HG03175 (cell line): ENCODE data around the gene COLGALT1.
"Not testable (repeated sequence)": the region's sequence is repeated elsewhere in the genome, so short reads cannot be mapped to it uniquely, and the experiment has no call there.

Experiments
- ATAC-seq: cut with Tn5 transposase; IDR thresholded peaks from one replicate; pipeline ENCODE4 v1.9.1; 2021; ENCODE audit warnings: mild to moderate bottlenecking, moderate library complexity; ENCODE audit not compliant: unreplicated experiment

Gene COLGALT1

DNA sequence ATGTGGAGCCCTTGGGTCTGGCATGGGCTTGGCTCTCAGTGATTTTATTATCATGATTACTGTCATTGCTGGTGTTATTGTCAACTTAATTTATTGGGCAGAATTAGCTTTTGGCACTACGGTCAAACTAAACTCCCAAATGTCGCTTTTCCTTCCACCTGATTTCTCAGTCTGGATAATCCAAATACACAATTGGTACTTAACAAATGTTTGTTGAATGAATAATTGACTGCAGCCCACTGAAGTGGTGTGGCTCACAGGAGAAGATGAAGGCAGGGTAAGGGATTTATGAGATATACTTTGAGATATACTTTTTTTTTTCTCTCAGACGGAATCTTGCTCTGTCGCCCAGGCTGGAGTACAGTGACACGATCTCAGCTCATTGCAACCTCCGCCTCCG lies 1.5 kb downstream of the COLGALT1 start:
- ATAC-seq: no peak

DNA sequence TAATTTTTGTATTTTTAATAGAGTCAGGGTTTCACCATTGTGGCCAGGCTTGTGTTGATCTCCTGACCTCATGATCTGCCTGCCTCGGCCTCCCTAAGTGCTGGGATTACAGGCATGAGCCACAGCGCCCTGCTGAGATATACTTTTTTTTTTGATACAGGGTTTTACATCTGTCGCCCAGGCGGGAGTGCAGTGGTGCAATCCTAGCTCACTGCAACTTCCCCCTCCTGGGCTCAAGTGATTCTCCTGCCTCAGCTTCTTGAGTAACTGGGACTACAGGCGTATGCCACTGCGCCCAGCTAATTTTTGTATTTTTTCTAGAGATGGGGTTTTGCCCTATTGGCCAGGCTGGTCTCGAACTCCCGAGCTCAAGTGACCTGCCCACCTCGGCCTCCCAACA lies 2.0 kb downstream of the COLGALT1 start:
- ATAC-seq: no peak

DNA sequence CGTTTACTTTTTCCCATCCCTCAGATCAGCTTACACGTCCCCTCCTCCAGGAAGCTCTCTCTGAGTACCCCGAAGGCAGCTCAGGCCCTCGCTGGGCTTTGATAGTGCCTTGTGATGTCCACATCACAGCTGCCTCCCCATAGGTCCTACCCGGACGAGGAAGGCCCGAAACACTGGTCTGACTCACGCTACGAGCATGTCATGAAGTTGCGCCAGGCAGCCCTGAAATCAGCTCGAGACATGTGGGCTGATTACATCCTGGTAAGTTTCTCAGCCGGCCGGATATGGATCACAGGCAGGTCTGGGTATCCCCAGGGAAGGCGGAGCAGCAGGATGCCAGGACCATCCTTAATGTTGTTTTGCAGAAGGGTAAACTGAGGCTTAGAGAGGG lies 4.8 kb downstream of the COLGALT1 start:
- ATAC-seq: no peak

DNA sequence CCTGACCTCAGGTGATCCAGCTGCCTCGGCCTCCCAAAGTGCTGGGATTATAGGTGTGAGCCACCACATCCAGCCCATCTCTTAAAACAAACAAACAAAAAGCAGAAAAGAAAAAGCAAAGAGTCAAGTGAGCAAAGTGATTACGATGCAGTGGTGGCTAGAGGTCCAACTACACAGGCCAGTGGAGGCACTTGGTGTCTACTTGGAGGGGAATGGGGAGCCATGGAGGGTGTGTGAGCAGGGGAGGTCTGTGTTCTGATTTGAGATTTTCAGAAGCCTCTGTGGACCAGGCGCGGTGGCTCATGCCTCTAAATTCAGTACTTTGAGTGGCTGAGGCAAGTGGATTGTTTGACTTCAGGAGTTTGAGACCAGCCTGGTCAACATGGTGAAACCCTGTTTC lies 6.6 kb downstream of the COLGALT1 start:
- no peak for ATAC-seq

DNA sequence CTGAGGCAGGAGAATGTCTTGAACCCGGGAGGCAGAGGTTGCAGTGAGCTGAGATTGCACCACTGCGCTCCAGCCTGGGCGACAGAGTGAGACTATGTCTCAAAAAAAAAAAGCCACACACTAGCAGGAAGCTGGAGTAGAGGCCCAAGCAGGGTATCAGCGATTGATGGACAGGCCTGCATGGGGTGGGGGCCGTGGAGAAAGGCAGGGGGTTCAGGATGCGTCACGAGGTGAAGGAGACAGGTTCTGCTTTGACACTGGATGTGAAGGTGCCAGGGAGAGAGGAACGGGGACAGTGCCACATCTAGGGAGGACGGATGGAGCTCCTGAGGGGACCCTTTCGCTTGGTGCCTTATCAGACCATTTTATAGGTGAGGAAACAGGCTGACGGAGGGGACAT lies 7.1 kb downstream of the COLGALT1 start:
- no peak for ATAC-seq

DNA sequence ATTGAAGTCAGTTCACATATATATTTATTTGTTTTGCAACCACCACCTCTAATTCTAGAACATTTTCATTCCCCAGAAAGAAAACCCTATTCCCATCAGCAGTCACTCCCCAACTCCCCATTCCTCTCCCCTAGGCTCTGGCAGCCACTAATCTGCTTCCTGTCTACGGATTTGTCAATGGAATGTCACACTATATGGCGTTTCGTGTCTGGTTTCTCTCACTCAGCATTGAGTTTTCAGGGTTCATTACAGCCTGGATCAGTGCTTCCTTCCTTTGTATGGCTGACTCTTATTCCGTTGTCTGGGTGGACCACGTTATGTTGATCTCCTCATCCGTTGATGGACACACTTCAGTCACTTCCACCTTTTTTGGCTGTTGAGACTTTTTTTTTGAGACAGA lies 9.3 kb downstream of the COLGALT1 start:
- no peak for ATAC-seq

DNA sequence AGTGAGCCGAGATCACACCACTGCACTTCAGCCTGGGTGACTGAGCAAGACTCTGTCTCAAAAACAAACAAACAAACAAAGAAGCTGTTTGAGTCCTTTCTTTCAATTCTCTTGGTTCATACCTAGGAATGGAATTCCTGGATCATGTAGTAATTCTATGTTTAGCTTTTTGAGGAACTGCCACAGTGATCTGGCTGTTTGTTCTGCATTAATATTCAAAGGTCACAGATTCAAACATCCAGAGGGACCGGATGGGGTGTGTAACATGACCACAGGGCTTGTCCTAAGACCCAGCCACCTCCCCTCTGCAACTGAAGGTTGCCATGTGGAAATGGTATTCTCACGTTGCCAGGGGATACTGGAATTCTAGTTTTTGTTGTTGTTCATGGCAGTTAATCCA lies 10.2 kb downstream of the COLGALT1 start:
- ATAC-seq: no peak

DNA sequence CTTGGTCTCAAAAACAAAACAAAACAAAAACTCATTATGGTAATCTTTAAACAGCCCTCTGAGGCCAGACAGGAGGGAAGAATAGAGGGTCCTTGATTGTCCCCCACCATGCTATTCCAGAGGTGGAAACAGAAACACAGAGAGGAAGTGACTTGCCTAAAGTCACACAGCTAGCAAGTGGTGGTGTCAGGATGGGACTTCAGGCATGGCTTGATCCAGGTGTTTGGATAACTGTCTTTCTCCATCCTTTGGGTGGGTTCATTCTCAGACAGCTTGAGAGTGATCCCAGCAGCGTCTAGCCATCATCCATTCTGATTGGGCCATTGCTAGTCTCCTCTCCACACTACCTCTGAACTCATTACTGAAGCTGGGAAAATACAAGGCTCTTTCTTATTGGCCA lies 12.5 kb downstream of the COLGALT1 start:
- ATAC-seq: no peak

DNA sequence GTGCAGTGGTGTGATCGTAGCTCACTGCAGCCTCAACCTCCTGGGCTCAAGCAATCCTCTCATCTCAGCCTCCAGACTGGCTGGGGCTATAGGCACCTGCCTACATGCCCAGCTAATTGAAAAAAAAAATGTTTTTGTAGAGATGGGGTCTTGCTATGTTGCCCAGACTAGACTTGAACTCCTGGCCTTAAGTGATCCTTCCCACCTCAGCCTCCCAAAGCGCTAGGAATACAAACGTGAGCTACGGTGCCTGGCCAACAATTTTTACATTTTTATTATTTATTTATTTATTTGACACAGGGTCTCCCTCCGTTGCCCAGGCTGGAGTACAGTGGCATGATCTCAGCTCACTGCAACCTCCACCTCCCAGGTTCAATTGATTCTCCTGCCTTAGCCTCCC lies 14.8 kb downstream of the COLGALT1 start:
- ATAC-seq: not testable (repeated sequence)

DNA sequence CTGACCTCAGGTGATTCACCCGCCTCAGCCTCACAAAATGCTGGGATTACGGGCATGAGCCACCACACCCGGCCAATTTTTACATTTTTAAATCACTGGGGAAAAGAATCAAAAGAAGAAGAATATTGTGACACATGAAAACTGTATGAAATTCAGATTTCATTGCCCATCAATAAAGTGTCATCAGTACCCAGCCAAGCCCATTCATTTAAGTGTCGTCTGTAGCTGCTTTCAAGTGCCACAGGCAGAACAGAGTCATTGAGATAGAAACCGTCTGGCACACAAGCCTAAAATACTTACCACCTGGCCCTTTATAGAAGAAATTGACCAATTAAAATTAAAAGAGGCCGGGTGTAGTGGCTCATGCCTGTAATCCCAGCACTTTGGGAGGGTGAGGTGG lies 15.3 kb downstream of the COLGALT1 start:
- no peak for ATAC-seq

DNA sequence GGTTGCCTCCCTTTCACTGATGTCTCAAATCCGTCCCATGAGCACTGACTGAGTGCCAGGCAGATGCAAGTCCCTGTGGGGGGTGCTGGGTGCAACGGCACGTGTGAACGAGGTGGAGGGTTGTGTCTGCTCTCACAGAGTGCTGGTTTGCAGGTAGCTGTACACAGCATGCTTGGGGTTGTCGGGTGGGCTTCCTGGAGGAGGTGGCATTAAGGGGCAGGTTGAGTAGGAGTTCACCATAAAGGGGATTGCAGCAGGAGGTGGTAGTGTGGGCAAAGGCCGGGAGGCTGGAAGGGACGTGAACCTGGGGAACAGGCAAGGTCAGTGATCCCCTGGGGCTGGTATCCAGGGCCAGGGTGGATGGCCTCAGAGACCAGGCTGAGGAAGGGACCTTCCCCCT lies 17.2 kb downstream of the COLGALT1 start:
- ATAC-seq: no peak

DNA sequence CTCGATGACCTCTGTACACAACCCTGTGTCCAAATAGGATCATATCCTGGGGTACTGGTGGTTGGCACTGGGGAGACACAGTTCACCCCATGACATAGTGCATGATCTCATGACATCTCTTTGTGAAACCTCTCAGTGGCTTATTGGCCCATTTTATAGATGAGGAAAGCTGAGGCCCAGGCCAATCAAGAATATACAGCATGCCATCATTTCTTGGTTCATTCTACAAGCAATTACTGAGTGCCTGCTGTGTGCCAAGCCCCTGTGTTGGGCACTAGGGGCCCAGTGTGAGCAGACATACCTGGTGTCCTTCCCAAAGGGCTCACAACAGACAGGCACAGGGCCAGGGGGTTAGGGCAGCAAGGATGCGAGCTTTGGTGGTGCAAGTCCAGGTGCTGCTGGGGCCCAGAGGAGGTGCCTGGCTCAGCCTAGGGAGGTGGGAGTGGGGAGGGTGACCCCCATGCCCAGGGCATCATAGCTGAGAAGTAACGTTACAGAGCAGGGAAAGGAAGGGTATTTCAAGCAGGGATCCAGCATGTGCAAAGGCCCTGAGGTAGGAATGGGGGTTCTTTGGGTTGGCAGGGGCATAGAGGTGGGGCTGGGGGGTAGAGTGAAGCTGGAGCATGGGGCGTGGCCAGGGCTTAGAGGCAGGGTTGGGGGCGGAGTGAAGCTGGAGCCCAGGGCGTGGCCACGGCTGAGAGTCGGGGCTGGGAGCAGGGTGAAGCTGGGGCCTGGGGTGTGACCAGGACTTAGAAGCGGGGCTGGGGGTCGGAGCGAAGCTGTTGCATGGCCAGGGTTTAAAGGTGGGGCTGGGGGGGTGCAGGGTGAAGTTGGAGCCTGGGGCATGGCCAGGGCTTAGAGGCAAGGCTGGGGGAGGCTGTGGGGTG lies 20.7 kb downstream of the COLGALT1 start:
- ATAC-seq: no peak

DNA sequence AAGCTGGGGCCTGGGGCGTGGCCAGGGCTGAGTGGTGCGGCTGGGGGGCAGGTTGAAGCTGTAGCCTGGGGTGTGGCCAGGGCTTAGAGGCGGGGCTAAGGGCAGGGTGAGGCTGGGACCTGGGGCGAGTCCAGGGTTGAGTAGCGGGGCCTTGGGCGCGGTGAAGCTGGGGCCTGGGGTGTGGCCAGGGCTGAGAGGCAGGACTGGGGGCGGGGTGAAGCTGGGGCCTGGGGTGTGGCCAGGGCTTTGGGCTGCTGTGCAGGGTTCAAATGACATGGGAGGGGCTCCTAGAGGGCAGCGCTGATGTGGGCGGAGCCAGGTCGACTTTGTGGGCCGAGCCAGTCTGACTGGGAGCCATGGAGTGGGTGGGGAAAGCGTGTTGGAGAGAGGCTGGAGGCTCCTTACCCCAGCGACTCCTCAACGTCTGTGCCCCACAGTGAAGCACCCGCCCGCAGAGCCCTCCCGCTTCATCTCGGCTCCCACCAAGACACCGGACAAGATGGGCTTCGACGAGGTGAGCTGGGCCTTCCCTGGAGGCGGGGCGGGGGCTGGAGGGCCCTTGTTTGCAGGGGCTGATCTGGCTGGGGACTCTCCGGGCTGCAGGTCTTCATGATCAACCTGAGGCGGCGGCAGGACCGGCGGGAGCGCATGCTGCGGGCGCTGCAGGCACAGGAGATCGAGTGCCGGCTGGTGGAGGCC lies 21.5 kb downstream of the COLGALT1 start:
- ATAC-seq: no peak

DNA sequence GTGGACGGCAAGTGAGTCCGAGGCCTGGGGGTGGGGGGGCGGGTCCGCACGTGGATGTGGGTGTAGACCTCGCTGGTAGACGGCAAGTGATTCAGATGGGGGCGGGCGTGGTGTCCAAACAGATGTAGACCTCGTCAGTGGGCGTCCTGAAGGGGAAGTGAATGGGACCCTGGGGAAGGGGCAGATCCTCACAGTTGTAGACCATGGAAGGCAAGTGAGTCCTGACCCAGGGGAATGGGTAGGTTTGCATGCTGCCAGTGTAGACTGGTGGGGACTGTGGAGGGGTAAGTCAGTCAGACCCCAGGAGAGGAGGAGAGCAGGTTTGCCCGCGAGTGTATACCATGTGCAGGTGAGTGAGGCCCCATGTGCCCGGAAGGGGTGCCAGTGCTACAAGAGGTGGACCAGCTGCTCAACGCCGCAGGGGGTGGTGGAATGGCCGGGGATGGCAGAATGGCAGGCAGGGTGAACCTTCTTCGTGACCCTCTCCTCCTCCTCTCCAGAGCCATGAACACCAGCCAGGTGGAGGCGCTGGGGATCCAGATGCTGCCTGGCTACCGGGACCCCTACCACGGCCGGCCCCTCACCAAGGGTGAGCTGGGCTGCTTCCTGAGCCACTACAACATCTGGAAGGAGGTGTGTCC lies 22.1 kb downstream of the COLGALT1 start:
- ATAC-seq: no peak

DNA sequence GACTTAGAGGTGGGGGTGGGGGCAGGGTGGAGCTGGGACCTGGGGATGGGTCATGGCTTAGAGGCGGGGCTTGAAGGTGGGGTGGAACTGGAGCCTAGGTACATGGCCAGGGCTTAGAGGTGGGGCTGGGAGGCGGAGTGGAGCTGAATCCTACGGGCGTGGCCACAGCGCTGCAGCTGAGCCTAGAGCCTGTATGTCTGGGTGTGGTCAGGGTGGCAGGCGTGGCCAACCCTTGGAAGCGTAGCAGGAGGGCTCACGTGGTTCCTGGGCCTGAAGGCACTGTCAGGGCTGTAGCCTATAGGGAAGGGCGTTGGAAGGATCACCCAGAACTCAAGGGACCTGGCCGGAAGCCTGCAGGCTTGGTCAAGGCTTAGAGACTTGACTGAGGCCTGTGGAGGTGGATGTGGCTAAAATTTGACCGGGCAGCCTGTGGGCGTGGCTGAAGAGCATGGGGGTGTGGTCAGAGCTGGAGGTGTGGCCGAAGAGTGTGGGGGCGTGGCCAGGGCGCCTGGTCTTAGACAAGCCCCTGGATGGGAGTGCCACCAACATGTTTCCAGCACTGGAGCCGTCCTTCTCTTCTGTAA lies 24.3 kb downstream of the COLGALT1 start:
- ATAC-seq: no peak

DNA sequence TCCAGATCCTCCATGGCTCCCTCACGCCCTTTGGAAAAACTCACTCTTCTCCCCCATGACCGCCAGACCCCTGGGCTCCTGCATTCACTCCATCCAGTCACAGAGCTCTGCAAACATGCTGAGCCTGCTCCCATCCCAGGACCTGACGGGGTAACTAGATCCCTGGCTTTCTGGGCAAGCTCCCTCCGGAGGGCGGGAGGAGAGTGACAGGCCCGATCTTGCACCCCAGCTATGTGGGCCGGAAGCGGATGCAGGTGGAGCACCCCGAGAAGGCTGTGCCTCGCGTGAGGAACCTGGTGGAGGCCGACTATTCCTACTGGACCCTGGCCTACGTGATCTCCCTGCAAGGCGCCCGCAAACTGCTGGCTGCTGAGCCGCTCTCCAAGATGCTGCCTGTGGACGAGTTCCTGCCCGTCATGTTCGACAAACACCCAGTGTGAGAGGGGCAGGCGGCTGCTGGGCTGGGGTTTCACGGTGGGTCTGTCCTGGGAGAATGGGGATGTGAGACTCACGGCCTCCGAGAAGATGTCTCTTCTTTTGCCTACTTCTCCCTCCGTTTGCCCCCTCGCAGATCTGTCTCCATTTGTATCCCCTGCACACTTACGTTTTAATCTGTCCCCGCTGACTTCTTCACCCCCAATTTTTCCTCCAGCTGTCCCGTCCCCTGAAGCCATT lies 25.2 kb downstream of the COLGALT1 start:
- ATAC-seq: no peak

DNA sequence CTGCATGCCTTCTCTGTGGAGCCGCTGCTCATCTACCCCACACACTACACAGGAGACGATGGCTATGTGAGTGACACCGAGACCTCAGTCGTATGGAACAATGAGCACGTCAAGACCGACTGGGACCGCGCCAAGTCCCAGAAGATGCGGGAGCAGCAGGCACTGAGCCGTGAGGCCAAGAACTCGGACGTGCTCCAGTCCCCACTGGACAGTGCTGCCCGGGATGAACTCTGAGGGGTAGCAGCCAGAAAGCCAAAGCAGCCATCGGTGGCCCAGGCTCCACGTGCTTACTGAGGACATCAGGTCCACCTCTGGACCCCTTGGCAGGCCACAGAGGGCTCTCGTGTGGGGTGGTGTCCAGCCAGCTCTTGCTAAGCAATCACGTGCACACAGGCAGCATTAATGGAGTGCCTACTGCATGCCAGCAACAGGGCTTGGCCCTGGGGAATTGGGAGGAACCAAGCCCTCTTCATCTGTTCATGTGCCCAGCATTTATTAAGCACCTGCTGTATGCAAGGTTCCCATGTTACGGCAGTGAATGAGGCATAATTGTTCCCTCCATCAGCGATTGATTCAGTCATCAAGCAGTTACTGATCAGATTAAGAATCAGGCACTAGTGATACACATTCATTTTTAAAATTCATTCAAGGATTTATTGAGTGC lies 25.9 kb downstream of the COLGALT1 start:
- ATAC-seq: no peak

DNA sequence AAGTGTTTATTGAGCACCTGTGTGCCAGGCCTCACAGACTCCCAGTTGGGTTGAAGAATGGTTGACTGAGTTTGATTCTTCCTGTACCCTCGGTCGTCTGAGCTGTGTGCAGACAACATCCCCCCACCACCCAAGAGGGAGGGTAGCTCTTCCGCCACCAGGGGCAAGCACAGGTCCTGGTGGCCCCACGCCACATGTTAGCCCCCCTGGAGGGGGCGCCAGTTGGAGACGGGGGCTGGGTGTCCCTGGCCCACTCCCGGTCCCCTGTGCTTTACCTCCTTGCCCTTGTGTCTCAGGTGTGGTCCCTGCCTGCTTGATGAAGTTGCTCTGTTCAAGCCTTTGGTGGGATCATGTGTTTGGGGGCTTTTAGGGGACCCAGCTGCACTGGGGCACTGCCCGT lies 27.2 kb downstream of the COLGALT1 start:
- ATAC-seq: no peak

DNA sequence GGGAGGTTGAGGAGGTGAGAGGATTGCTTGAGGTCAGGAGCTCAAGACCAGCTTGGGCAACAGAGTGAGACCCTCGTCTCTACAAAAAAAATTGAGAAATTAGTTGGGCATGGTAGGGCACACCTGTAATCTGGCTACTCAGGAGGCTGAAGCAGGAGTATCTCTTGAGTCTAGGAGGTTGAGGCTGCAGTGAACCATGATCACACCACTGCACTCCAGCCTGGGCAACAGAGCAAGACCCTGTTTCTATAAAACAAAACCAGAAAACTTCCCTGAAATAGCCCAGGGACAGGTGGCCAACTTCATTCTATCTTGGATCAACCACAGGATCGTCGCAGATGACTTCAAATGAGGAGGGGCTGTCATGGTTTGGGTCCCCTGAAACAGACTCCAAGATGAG lies 28.7 kb downstream of the COLGALT1 start:
- no peak for ATAC-seq

DNA sequence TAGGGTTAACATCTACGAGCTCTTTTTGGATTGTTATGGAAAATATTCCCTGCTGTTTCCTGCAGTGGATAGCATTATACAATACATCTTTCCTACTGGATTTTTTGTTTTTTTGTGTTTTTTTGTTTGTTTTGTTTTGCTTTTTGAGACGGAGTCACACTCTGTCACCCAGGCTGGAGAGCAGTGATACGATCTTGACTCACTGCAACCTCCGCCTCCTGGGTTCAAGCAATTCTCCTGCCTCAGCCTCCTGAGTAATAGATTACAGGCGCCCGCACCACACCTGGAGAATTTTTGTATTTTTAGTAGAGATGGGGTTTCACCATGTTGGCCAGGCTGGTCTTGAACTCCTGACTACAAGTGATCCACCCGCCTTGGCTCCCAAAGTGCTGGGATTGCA lies 29.9 kb downstream of the COLGALT1 start:
- ATAC-seq: not testable (repeated sequence)
